ENCODE measurements around the gene ATF7IP2. TPM values are rescaled to one million over a fixed set of nuclear protein-coding genes. Genes with fewer than 3 reads are reported as not detected.

ATF7IP2 gene
- total RNA-seq, 6 donors from 2014 or later = 4.2 to 13.6 (median 10.2) TPM

DNA sequence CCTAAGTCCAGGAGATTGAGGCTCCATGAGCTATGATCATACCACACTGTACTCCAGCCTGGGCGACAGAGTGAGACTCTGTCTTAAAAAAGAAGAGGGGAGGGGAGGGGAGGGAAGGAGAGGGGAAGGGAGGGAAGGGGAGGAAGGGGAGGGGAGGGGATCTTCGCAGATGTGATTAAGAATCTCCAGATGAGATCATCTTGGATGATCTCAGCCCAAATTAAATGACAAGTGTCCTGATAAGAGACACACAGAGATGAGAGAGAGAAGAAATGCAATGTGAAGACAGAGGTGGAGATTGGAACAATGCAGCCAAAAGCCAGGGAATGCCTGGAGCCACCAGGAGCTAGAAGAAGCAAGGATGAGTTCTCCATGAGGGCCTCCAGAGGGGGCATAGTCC is 124.4 kb downstream of the ATF7IP2 start:
- Histone ChIP-seq H3K9me3 (no peaks in the 10 kb centered on the region), H3K36me3 (peaks cover 2 to 30% (median 6%) of the 10 kb centered on the region in 4 donors), H3K27me3 (no peaks in the 10 kb centered on the region), H3K4me3 (no peak overlapping the region), H3K4me1 (peaks cover 13 to 15% (median 14%) of the 10 kb centered on the region in 4 donors), H3K27ac (no peak overlapping the region)
- ATAC-seq (ENCODE audit: low FRiP score in 2 of 2) (no peak), DNase-seq (no peak)
- TF ChIP-seq EP300 (IDR thresholded peaks at IDR 0.05) = no peak
- no peak for TF ChIP-seq POLR2A (IDR thresholded peaks at IDR 0.05)
- no peak for TF ChIP-seq POLR2AphosphoS5 (IDR thresholded peaks at IDR 0.05)
- TF ChIP-seq CTCF (IDR thresholded peaks at IDR 0.05) = no peak
- WGBS, 2 donors = 55 to 58% methylated on average over 2 of the region's 2 CpGs

- Histone ChIP-seq H3K4me3 (no peak overlapping the region), H3K27ac (no peak overlapping the region), H3K27me3 (no peaks in the 10 kb centered on the region), H3K36me3 (peaks cover 2 to 29% (median 5%) of the 10 kb centered on the region in 4 donors), H3K9me3 (peaks cover 0 to 6% (median 0%) of the 10 kb centered on the region in 4 donors), H3K4me1 (peaks cover 13 to 17% (median 16%) of the 10 kb centered on the region in 4 donors)
- no peak for ATAC-seq (ENCODE audit: low FRiP score in 2 of 2)
- WGBS, 2 donors = 74 to 76% methylated on average over 1 of the region's 1 CpG
- no peak for DNase-seq
- TF ChIP-seq CTCF (IDR thresholded peaks at IDR 0.05) (no peak), POLR2A (IDR thresholded peaks at IDR 0.05) (no peak), EP300 (IDR thresholded peaks at IDR 0.05) (no peak), POLR2AphosphoS5 (IDR thresholded peaks at IDR 0.05) (no peak)
Measured at GRCh38 chr16:10511829-10512228, 126.0 kb downstream of the ATF7IP2 start.

DNA sequence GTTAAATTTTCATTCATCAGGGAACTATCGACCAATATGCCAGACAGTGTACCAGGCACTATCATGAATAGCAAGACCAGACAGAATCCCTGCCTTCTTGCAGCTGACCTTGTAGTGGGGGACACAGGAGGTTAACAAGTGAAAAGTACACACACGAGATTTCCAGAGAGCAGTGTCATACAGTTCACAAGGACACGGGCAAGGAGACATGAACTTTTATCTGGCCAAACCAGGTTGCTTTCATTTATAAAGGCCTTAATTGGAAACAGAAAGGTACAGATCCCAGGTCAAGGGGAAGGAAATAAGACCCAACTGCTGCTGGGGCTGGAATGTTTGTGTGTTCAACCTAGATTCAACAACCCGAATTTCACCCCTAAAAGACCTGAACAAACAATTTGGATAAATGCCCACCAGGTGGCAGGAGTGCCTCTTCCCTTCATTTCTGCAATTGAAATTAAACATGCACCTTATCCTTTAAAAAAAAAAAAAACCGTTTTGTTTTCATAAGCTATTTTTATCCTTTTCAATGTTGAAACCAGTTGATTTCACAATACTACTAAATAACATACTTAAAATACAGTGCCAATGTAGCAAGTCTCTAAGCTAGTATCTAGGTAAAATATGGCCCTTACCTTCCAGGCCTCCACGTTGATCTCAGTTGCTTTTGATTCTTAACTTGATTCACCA is 128.7 kb downstream of the ATF7IP2 start:
- 31% methylated on average over 6 of the region's 6 CpGs for WGBS, 2 donors
- Histone ChIP-seq H3K36me3 (peaks cover 0 to 7% (median 3%) of the 10 kb centered on the region in 4 donors), H3K27me3 (no peaks in the 10 kb centered on the region), H3K4me1 (peaks cover 13 to 17% (median 16%) of the 10 kb centered on the region in 4 donors), H3K4me3 (no peak overlapping the region), H3K9me3 (peaks cover 0 to 8% (median 0%) of the 10 kb centered on the region in 4 donors), H3K27ac (peak overlapping the region in 3 of 4 donors; percentile 61 to 73 (median 70))
- TF ChIP-seq POLR2AphosphoS5 (IDR thresholded peaks at IDR 0.05) (no peak), CTCF (IDR thresholded peaks at IDR 0.05) (peak; percentile 32 to 70 (median 56))
- peak in 1 of 2 donors; percentile 59 for DNase-seq
- ATAC-seq (ENCODE audit: low FRiP score in 2 of 2) = peak; percentile 34 to 56

GRCh38 chr16:10517868-10518267 is 132.0 kb downstream of the ATF7IP2 start:
- Histone ChIP-seq H3K27me3 (no peaks in the 10 kb centered on the region), H3K9me3 (peaks cover 0 to 8% (median 0%) of the 10 kb centered on the region in 4 donors), H3K27ac (no peak overlapping the region), H3K36me3 (peaks cover 0 to 19% (median 3%) of the 10 kb centered on the region in 4 donors), H3K4me3 (no peak overlapping the region), H3K4me1 (peaks cover 13 to 32% (median 24%) of the 10 kb centered on the region in 4 donors)
- TF ChIP-seq EP300 (IDR thresholded peaks at IDR 0.05) = no peak
- no peak for TF ChIP-seq POLR2A (IDR thresholded peaks at IDR 0.05)
- TF ChIP-seq CTCF (IDR thresholded peaks at IDR 0.05) = no peak
- TF ChIP-seq POLR2AphosphoS5 (IDR thresholded peaks at IDR 0.05) = no peak
- ATAC-seq (ENCODE audit: low FRiP score in 2 of 2) = no peak
- DNase-seq = no peak
- WGBS, 2 donors = 77 to 84% methylated on average over 5 of the region's 5 CpGs
